OCI-LY7 (cell line): ENCODE measurements around the gene MYLK.

Source experiments
- CTCF ChIP-seq: fragments of 200-600 bp; sonication (generic); conservative IDR thresholded peaks from 2 replicates; pipeline ENCODE4 v1.5.1; 2014; ENCODE audit warnings: mild to moderate bottlenecking, antibody characterized with exemption, low read length, moderate library complexity, mixed read lengths
- EZH2phosphoT487 ChIP-seq: fragments of 200-600 bp; sonication (generic); IDR thresholded peaks from 2 replicates; pipeline ENCODE4 v1.6.1; 2018; ENCODE audit warnings: low read depth, borderline replicate concordance, mild to moderate bottlenecking, mixed run types, antibody characterized with exemption, low read length, moderate library complexity, mixed read lengths

GRCh38 chr3:123789760-123790159 lies 94.4 kb downstream of the MYLK start:
- TF ChIP-seq CTCF, result no peak
- TF ChIP-seq EZH2phosphoT487, result no peak
